SU-DHL-6 (cell line): Measurements from ENCODE around the gene FANCD2.
A peak's percentile ranks its signal among the peaks of the same experiment; 100 is the strongest.

Experiments used
- H2AFZ ChIP-seq: fragments of 200-600 bp; sonication (generic); 2 replicates; pipeline ENCODE4 v1.6.1; 2014; ENCODE audit warnings: low read depth, mild to moderate bottlenecking, moderate library complexity, mixed read lengths, antibody characterized with exemption, low read length; ENCODE audit not compliant: severe bottlenecking
- H3F3A ChIP-seq: fragments of 200-600 bp; shearing (Covaris generic); 2 replicates; pipeline ENCODE4 v1.6.0; 2016; ENCODE audit warnings: antibody characterized with exemption, mild to moderate bottlenecking; ENCODE audit not compliant: insufficient read depth
- H3K27ac ChIP-seq: fragments of 200-600 bp; sonication (generic); 2 replicates; pipeline ENCODE4 v1.5.1; 2016; ENCODE audit warnings: low read depth, mild to moderate bottlenecking, low read length, moderate library complexity, mixed read lengths
- H3K27me3 ChIP-seq: fragments of 200-600 bp; sonication (generic), shearing (Covaris generic); 2 replicates; pipeline ENCODE4 v1.6.0; 2014; ENCODE audit warnings: mild to moderate bottlenecking, low read length
- H3K36me3 ChIP-seq: fragments of 200-600 bp; sonication (generic); 2 replicates; pipeline ENCODE4 v1.6.1; 2014; ENCODE audit warnings: mild to moderate bottlenecking, low read length, mixed read lengths
- H3K4me2 ChIP-seq: fragments of 300-600, 200-600 bp; shearing (Covaris generic), sonication (generic); 2 replicates; pipeline ENCODE4 v1.6.0; 2014; ENCODE audit warnings: low read length, low read depth, mild to moderate bottlenecking; ENCODE audit not compliant: poor library complexity, severe bottlenecking
- H3K4me3 ChIP-seq: fragments of 200-600 bp; sonication (generic); 2 replicates; pipeline ENCODE4 v1.5.1; 2014; ENCODE audit warnings: antibody characterized with exemption, low read length, mild to moderate bottlenecking, mixed read lengths; ENCODE audit not compliant: insufficient read depth, poor library complexity, severe bottlenecking
- H3K79me2 ChIP-seq: fragments of 200-600 bp; sonication (generic); 2 replicates; pipeline ENCODE4 v1.6.1; 2014; ENCODE audit warnings: mild to moderate bottlenecking, low read length, moderate library complexity; ENCODE audit not compliant: insufficient read depth
- H3K9ac ChIP-seq: fragments of 200-600 bp; sonication (generic); 2 replicates; pipeline ENCODE4 v1.7.0; 2014; ENCODE audit warnings: mild to moderate bottlenecking, low read length
- H3K9me2 ChIP-seq: fragments of 200-600 bp; sonication (generic); replicated peaks from 2 replicates; pipeline ENCODE4 v1.6.1; 2014; ENCODE audit warnings: low read length; ENCODE audit not compliant: insufficient read depth
- H3K9me3 ChIP-seq: fragments of 200-600 bp; sonication (generic); 2 replicates; pipeline ENCODE4 v1.6.1; 2014; ENCODE audit warnings: low read length, mixed read lengths; ENCODE audit not compliant: insufficient read depth
- H4K20me1 ChIP-seq: fragments of 200-600 bp; sonication (generic); 2 replicates; pipeline ENCODE4 v1.6.1; 2014; ENCODE audit warnings: low read depth, mild to moderate bottlenecking, antibody characterized with exemption, low read length, moderate library complexity, mixed read lengths
- EZH2phosphoT487 ChIP-seq: fragments of 200-600 bp; sonication (generic), shearing (Covaris generic); conservative IDR thresholded peaks from 2 replicates; pipeline ENCODE4 v1.6.1; 2018; ENCODE audit warnings: mild to moderate bottlenecking, antibody characterized with exemption, low read length, moderate library complexity, mixed read lengths
- TF ChIP-seq, protein P1 (sequence below): fragments of 200-600 bp; sonication (generic); IDR thresholded peaks from one replicate; pipeline ENCODE4 v1.5.1; 2017; ENCODE audit warnings: antibody characterized with exemption, mild to moderate bottlenecking, low read length, moderate library complexity; ENCODE audit not compliant: insufficient read depth, poor library complexity, severe bottlenecking

FANCD2 gene

DNA sequence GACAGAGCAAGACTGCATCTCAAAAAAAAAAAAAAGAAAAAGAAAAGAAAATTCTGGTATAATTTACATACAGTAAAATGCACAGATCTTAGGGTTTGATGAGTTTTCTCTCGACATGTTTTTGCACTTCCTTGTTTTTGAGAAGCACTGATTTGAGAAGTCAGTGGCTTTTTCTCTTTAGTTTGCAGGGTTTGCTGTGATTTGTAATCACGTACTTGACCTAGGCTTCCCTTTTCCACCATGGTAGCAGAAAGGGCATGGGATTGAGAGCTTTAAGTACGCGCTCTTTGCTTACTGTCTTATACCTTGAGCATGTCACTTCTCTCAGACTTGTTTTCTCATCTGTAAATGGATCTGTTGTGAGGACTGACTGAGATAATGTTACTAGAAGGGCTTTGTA lies 119.4 kb downstream of the FANCD2 start:
- H3K9ac ChIP-seq = no peak overlapping the region
- TF ChIP-seq EZH2phosphoT487 = no peak
- TF ChIP-seq, protein P1, sequence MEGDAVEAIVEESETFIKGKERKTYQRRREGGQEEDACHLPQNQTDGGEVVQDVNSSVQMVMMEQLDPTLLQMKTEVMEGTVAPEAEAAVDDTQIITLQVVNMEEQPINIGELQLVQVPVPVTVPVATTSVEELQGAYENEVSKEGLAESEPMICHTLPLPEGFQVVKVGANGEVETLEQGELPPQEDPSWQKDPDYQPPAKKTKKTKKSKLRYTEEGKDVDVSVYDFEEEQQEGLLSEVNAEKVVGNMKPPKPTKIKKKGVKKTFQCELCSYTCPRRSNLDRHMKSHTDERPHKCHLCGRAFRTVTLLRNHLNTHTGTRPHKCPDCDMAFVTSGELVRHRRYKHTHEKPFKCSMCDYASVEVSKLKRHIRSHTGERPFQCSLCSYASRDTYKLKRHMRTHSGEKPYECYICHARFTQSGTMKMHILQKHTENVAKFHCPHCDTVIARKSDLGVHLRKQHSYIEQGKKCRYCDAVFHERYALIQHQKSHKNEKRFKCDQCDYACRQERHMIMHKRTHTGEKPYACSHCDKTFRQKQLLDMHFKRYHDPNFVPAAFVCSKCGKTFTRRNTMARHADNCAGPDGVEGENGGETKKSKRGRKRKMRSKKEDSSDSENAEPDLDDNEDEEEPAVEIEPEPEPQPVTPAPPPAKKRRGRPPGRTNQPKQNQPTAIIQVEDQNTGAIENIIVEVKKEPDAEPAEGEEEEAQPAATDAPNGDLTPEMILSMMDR = no peak
- H3K27ac ChIP-seq = no peak overlapping the region
- no peak overlapping the region for H3K4me3 ChIP-seq
- H3F3A ChIP-seq = no peaks in the 10 kb centered on the region; the same call in 1 of the 2 replicates
- no peaks in the 10 kb centered on the region for H3K9me2 ChIP-seq
- peaks cover 65% of the 10 kb centered on the region for H3K79me2 ChIP-seq
- H3K9me3 ChIP-seq = no peaks in the 10 kb centered on the region
- peak overlapping the region; percentile 22 for H3K4me2 ChIP-seq
- 0 out of 2 replicates have a peak, but pooled peaks cover 5% of the 10 kb centered on the region for H4K20me1 ChIP-seq
- peaks cover 13% of the 10 kb centered on the region; the same call in 1 of the 2 replicates for H3K36me3 ChIP-seq
- no peaks in the 10 kb centered on the region for H3K27me3 ChIP-seq
- no peak overlapping the region for H2AFZ ChIP-seq

DNA sequence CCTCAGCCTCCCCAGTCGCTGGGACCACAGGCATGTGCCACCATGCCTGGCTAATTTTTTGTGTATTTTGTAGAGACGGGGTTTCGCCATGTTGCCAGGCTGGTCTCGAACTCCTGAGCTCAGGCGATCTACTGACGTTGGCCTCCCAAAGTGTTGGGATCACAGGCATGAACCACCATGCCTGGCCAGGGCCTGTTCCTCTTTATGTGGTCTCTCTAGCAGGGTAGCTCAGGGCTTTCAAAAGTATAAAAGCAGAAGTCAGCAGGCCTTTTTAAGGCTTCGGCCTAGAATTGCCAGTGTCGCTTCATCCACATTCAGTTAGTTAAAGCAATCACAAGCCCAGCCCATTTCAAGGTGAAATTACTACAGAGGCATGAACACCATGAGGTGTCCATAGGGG lies 123.0 kb downstream of the FANCD2 start:
- H2AFZ ChIP-seq = no peak overlapping the region
- H3K9ac ChIP-seq = no peak overlapping the region
- H3K27ac ChIP-seq = no peak overlapping the region
- H3K9me3 ChIP-seq = no peaks in the 10 kb centered on the region
- H3K79me2 ChIP-seq = peaks cover 42% of the 10 kb centered on the region
- H3K9me2 ChIP-seq = no peaks in the 10 kb centered on the region
- H4K20me1 ChIP-seq = no peaks in the 10 kb centered on the region
- H3F3A ChIP-seq = peaks cover 3% of the 10 kb centered on the region; the same call in 1 of the 2 replicates
- no peak overlapping the region for H3K4me2 ChIP-seq
- peaks cover 25% of the 10 kb centered on the region; the same call in 1 of the 2 replicates for H3K36me3 ChIP-seq
- no peak overlapping the region for H3K4me3 ChIP-seq
- no peaks in the 10 kb centered on the region for H3K27me3 ChIP-seq
- no peak for TF ChIP-seq EZH2phosphoT487
- TF ChIP-seq, protein P1 = no peak

DNA sequence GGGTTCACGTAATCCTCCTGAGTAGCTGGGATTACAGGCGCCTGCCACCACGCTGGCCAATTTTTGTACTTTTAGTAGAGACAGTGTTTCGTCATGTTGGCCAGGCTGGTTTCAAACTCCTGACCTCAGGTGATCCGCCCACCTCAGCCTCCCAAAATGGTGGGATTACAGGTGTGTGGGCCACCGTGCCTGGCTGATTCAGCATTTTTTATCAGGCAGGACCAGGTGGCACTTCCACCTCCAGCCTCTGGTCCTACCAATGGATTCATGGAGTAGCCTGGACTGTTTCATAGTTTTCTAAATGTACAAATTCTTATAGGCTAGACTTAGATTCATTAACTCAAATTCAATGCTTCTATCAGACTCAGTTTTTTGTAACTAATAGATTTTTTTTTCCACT lies 124.8 kb downstream of the FANCD2 start:
- H3K4me3 ChIP-seq = no peak overlapping the region
- no peaks in the 10 kb centered on the region for H3K9me2 ChIP-seq
- no peak overlapping the region for H3K9ac ChIP-seq
- no peaks in the 10 kb centered on the region for H3K9me3 ChIP-seq
- no peak for TF ChIP-seq EZH2phosphoT487
- TF ChIP-seq, protein P1 = no peak
- H3K4me2 ChIP-seq = no peak overlapping the region
- H3F3A ChIP-seq = peaks cover 3% of the 10 kb centered on the region; the same call in 1 of the 2 replicates
- no peak overlapping the region for H2AFZ ChIP-seq
- H3K36me3 ChIP-seq = peaks cover 25% of the 10 kb centered on the region; the same call in 1 of the 2 replicates
- peaks cover 24% of the 10 kb centered on the region for H3K79me2 ChIP-seq
- no peaks in the 10 kb centered on the region for H4K20me1 ChIP-seq
- H3K27me3 ChIP-seq = no peaks in the 10 kb centered on the region
- no peak overlapping the region for H3K27ac ChIP-seq
